ENCODE data around the gene CUX1.

CUX1 gene

DNA sequence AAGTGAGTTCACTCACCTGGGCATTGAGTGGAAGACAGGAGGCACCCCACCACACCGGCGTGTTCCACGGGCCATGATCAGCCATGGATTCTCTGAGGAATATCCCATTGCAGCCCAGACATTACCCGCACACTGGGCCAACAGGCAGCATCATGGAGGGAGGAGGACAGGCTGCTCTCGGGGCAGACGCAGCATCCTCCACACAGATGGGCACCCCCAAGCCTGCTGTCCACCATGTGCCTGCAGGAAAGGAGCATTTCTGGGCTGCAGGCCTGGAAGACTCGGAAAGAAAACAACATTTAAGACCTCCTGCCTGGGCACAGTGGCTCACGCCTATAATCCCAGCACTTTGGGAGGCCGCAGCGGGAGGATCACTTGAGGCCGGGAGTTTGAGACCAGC, 398.3 kb downstream of the CUX1 start:
- no peak for TF ChIP-seq CTCF (conservative IDR thresholded peaks at IDR 0.05; ENCODE audit: control insufficient read depth, insufficient read depth, low read depth, low read length)

GRCh38 chr7:102216573-102217314, 399.3 kb downstream of the CUX1 start:
- DNase-seq (ENCODE audit: low read depth) = no peak

More for the DNA sequence above, 398.3 kb downstream of the CUX1 start:
- DNase-seq (ENCODE audit: low read depth) = no peak
- no peak overlapping the region for H3K4me3 ChIP-seq (ENCODE audit: control insufficient read depth, low read depth, low read length)

GRCh38 chr7:102220229-102220850, 402.9 kb downstream of the CUX1 start:
- no peak overlapping the region for H3K4me3 ChIP-seq (ENCODE audit: control insufficient read depth, low read depth, low read length)
- TF ChIP-seq CTCF (conservative IDR thresholded peaks at IDR 0.05; ENCODE audit: control insufficient read depth, insufficient read depth, low read depth, low read length) = no peak
- DNase-seq (ENCODE audit: low read depth) = no peak

More at GRCh38 chr7:102216573-102217314, 399.3 kb downstream of the CUX1 start:
- TF ChIP-seq CTCF (conservative IDR thresholded peaks at IDR 0.05; ENCODE audit: control insufficient read depth, insufficient read depth, low read depth, low read length) = no peak
- no peak overlapping the region for H3K4me3 ChIP-seq (ENCODE audit: control insufficient read depth, low read depth, low read length)

DNA sequence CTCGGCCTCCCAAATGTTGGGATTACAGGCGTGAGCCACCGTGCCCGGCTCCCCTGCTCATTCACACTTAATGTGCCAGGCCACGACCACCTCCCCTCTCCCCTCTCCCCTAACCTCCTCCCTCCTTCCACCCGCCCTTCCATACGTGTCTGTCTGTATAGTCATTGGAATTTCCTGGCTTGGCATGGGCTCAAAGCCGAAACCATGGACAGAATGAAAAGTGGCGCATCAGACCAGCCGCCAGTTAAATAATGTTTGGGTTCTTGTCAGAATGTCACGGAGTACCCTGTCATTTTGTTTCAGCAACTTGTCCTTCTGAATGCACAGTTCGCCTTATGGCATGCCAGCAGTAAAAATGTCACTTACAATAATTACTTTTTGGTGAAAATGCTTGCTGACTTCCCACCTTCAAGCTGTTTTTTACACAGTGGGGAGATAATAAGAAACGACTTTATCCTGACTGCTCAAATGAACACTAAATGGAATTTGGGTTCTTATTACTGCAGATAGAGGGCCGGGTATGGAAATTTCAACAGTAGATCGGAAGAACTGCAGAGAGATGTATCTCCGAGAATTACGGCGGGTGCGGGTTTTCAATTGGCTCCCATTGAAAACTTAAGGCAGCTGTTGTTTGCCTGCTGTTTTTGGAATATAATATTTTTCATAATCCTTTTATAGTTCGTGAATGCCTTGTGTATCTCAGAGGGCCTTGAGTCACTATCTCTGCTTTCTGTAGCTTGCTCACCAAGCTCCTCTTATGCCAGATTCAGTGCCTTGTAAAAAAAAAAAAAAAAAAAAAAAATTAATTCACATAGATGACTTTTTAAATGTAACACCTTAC, 403.8 kb downstream of the CUX1 start:
- no peak overlapping the region for H3K4me3 ChIP-seq (ENCODE audit: control insufficient read depth, low read depth, low read length)
- no peak for TF ChIP-seq CTCF (conservative IDR thresholded peaks at IDR 0.05; ENCODE audit: control insufficient read depth, insufficient read depth, low read depth, low read length)
- DNase-seq (ENCODE audit: low read depth) = no peak

DNA sequence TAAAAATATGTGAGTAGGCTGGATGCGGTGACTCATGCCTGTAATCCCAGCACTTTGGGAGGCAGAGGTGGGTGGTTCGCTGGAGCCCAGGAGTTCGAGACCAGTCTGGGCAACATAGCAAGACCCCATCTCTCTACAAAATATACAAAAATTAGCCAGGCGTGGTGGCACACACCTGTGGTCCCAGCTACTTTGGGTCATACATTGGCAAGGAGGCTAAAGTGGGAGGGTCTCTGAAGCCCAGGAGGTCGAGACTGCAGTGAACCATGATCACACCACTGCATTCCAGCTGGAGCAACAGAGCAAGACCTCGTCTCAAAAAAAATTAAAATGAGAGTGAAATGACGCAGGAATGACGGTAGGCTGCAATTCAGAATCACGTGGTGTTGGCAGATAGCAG, 404.5 kb downstream of the CUX1 start:
- no peak for TF ChIP-seq CTCF (conservative IDR thresholded peaks at IDR 0.05; ENCODE audit: control insufficient read depth, insufficient read depth, low read depth, low read length)
- H3K4me3 ChIP-seq (ENCODE audit: control insufficient read depth, low read depth, low read length) = no peak overlapping the region
- no peak for DNase-seq (ENCODE audit: low read depth)

DNA sequence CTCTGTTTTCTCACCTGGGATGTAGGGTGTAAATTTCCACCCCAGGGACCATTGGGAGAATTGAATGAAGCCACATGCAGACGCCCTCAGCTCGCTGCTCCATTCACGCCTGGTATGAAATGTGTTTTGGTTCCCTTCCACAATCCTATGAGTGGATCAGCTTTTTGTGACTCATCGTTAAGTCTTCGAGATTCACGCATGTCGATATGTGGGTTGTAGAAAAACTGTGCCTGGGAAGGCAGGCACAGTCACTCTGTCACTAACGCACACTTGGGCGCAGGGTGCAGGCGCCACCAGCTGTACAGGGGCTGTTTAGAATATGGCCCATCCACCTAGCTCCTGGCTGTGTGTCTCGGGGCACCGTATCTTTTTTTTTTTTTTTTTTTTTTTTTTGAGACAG, 405.0 kb downstream of the CUX1 start:
- peak; percentile 19 for DNase-seq (ENCODE audit: low read depth)
- H3K4me3 ChIP-seq (ENCODE audit: control insufficient read depth, low read depth, low read length) = no peak overlapping the region
- no peak for TF ChIP-seq CTCF (conservative IDR thresholded peaks at IDR 0.05; ENCODE audit: control insufficient read depth, insufficient read depth, low read depth, low read length)

Measured in fibroblast of mammary gland (primary cell).